ENCODE results near the gene ANGPTL4. TPM values are rescaled to one million over a fixed set of nuclear protein-coding genes. Genes with fewer than 3 reads are reported as not detected.

Gene ANGPTL4
- total and polyA plus RNA-seq, 2 of the 13 experiments (the other 11 are each of a cell fraction or from before 2014, with no cell fraction given), result 0.80 to 21.7 TPM

GRCh38 chr19:8423817-8424223 lies 59.9 kb downstream of the ANGPTL4 start (continued):
- TF ChIP-seq TFE3 (CRISPR knock-in tag; IDR thresholded peaks at IDR 0.05) (no peak), U2AF2 (IDR thresholded peaks at IDR 0.05; ENCODE audit: low read depth, low read length) (no peak), ZFY (CRISPR knock-in tag; IDR thresholded peaks at IDR 0.05) (no peak), ZNF670 (CRISPR knock-in tag; IDR thresholded peaks at IDR 0.05; ENCODE audit: borderline replicate concordance) (no peak), POLR2AphosphoS2 (IDR thresholded peaks at IDR 0.05; ENCODE audit: low read depth, low read length) (no peak), MED8 (CRISPR knock-in tag; IDR thresholded peaks at IDR 0.05; ENCODE audit: insufficient replicate concordance) (no peak), EP300 (IDR thresholded peaks at IDR 0.05; ENCODE audit: low read depth in 2 of 2, low read length in 2 of 2) (no peak), EP300 (CRISPR knock-in tag; IDR thresholded peaks at IDR 0.05; ENCODE audit: borderline replicate concordance) (no peak), GTF2F1 (IDR thresholded peaks at IDR 0.05; ENCODE audit: low read length) (no peak), ARNTL (CRISPR knock-in tag; IDR thresholded peaks at IDR 0.05) (0 out of 2 replicates have a peak, but pooled peaks have one; percentile 37), ZBTB21 (CRISPR knock-in tag; IDR thresholded peaks at IDR 0.05) (peak; percentile 93), RARG (CRISPR knock-in tag; IDR thresholded peaks at IDR 0.05; ENCODE audit: low read depth) (no peak), KMT2B (CRISPR knock-in tag; IDR thresholded peaks at IDR 0.05) (no peak), NCOA5 (CRISPR knock-in tag; IDR thresholded peaks at IDR 0.05) (no peak), ZFP41 (CRISPR knock-in tag; IDR thresholded peaks at IDR 0.05; ENCODE audit: borderline replicate concordance) (no peak), ZUFSP (CRISPR knock-in tag; IDR thresholded peaks at IDR 0.05; ENCODE audit: borderline replicate concordance) (no peak), RBAK (CRISPR knock-in tag; IDR thresholded peaks at IDR 0.05) (no peak), ZNF331 (CRISPR knock-in tag; IDR thresholded peaks at IDR 0.05) (peak; percentile 39; the same call in 1 of the 2 replicates), LCORL (IDR thresholded peaks at IDR 0.05) (peak; percentile 31; the same call in 1 of the 2 replicates), LCORL (CRISPR knock-in tag; IDR thresholded peaks at IDR 0.05) (peak; percentile 69)
- TF ChIP-seq, protein P1, sequence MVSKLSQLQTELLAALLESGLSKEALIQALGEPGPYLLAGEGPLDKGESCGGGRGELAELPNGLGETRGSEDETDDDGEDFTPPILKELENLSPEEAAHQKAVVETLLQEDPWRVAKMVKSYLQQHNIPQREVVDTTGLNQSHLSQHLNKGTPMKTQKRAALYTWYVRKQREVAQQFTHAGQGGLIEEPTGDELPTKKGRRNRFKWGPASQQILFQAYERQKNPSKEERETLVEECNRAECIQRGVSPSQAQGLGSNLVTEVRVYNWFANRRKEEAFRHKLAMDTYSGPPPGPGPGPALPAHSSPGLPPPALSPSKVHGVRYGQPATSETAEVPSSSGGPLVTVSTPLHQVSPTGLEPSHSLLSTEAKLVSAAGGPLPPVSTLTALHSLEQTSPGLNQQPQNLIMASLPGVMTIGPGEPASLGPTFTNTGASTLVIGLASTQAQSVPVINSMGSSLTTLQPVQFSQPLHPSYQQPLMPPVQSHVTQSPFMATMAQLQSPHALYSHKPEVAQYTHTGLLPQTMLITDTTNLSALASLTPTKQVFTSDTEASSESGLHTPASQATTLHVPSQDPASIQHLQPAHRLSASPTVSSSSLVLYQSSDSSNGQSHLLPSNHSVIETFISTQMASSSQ (IDR thresholded peaks at IDR 0.05; ENCODE audit: low read depth), result no peak
- TF ChIP-seq, protein P1 (CRISPR knock-in tag; IDR thresholded peaks at IDR 0.05; ENCODE audit: borderline replicate concordance), result no peak
- TF ChIP-seq, protein P2, sequence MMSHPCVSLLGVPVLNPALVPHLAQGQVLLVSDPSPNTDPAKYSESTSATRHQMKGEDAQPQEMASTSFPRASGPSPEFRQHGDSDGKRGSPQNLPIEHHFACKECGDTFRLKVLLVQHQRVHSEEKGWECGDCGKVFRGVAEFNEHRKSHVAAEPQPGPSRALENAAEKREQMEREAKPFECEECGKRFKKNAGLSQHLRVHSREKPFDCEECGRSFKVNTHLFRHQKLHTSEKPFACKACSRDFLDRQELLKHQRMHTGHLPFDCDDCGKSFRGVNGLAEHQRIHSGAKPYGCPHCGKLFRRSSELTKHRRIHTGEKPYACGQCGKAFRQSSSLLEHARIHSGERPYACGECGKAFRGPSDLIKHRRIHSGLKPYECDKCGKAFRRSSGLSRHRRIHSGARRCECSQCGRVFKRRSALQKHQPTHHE (CRISPR knock-in tag; IDR thresholded peaks at IDR 0.05; ENCODE audit: borderline replicate concordance), result no peak
- TF ChIP-seq, protein P3, sequence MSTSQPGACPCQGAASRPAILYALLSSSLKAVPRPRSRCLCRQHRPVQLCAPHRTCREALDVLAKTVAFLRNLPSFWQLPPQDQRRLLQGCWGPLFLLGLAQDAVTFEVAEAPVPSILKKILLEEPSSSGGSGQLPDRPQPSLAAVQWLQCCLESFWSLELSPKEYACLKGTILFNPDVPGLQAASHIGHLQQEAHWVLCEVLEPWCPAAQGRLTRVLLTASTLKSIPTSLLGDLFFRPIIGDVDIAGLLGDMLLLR (CRISPR knock-in tag; IDR thresholded peaks at IDR 0.05), result no peak
